ENCODE measurements around the gene ZBTB46.
"Not testable (repeated sequence)": the region's sequence is repeated elsewhere in the genome, so short reads cannot be mapped to it uniquely, and the experiment has no call there.

Gene ZBTB46

GRCh38 chr20:63858393-63859165, 27.5 kb upstream of the ZBTB46 start:
- no peak for DNase-seq

GRCh38 chr20:63857764-63858392, 26.8 kb upstream of the ZBTB46 start:
- no peak for DNase-seq

- no peak for DNase-seq
Measured at GRCh38 chr20:63856098-63856511, 25.0 kb upstream of the ZBTB46 start.

- no peak for DNase-seq
Measured at GRCh38 chr20:63855363-63856097, 24.5 kb upstream of the ZBTB46 start.

- no peak for DNase-seq
Measured at GRCh38 chr20:63854766-63855362, 23.8 kb upstream of the ZBTB46 start.

- DNase-seq = no peak
Measured at GRCh38 chr20:63854069-63854765, 23.2 kb upstream of the ZBTB46 start.

GRCh38 chr20:63853733-63854068, 22.6 kb upstream of the ZBTB46 start:
- not testable (repeated sequence) for DNase-seq

GRCh38 chr20:63851548-63851943, 20.5 kb upstream of the ZBTB46 start:
- not testable (repeated sequence) for DNase-seq

GRCh38 chr20:63850689-63851547, 19.9 kb upstream of the ZBTB46 start:
- no peak for DNase-seq

- no peak for DNase-seq
Measured at GRCh38 chr20:63848003-63848911, 17.2 kb upstream of the ZBTB46 start.

GRCh38 chr20:63847237-63848002, 16.4 kb upstream of the ZBTB46 start:
- no peak for DNase-seq

GRCh38 chr20:63846888-63847236, 15.8 kb upstream of the ZBTB46 start:
- no peak for DNase-seq

GRCh38 chr20:63846128-63846771, 15.2 kb upstream of the ZBTB46 start:
- no peak for DNase-seq

- DNase-seq = no peak
Measured at GRCh38 chr20:63844511-63844991, 13.5 kb upstream of the ZBTB46 start.

GRCh38 chr20:63843778-63844177, 12.7 kb upstream of the ZBTB46 start:
- no peak for DNase-seq

- DNase-seq = no peak
Measured at GRCh38 chr20:63843222-63843621, 12.2 kb upstream of the ZBTB46 start.

GRCh38 chr20:63842258-63842657, 11.2 kb upstream of the ZBTB46 start:
- no peak for DNase-seq

- no peak for DNase-seq
Measured at GRCh38 chr20:63840405-63840828, 9.4 kb upstream of the ZBTB46 start.

GRCh38 chr20:63839620-63840019, 8.6 kb upstream of the ZBTB46 start:
- DNase-seq = no peak
